PC-3 (cell line): ENCODE data around the gene TAL1. TPM values are rescaled to one million over a fixed set of nuclear protein-coding genes. Genes with fewer than 3 reads are reported as not detected.

Experiments used
- ATAC-seq: fragments of 200-7000 bp; cut with Tn5 transposase; 2 replicates; pipeline ENCODE4 v1.9.1; 2020; ENCODE audit warnings: mild to moderate bottlenecking, moderate library complexity
- BruUV-seq: library from RNA; stranded (reverse); fragments of 400-500 nt; replicated peaks from 2 replicates; lab custom pipeline; 2021; lab: Mats Ljungman, UMichigan
- CTCF ChIA-PET: fragments of 300-600 bp; sonication (Branson Sonifier 250); formaldehyde crosslinking; loops from one replicate; lab custom pipeline; 2022; ENCODE audit warnings: antibody characterized with exemption; lab: Charles Lee
- POLR2A ChIA-PET: fragments of 300-600 bp; sonication (Branson Sonifier 250); formaldehyde crosslinking; loops from one replicate; lab custom pipeline; 2022; ENCODE audit warnings: antibody characterized with exemption; ENCODE audit not compliant: unreplicated experiment; lab: Charles Lee
- DNase-seq: peaks from one replicate; pipeline ENCODE4 v3.0.0-alpha.2; 2015
- H2AFZ ChIP-seq: fragments of 300-600 bp; sonication (generic); 2 replicates; pipeline ENCODE4 v1.6.0; 2016; ENCODE audit warnings: antibody characterized with exemption, low read length
- H3F3A ChIP-seq: fragments of 300-600 bp; sonication (generic); one replicate; pipeline ENCODE4 v1.6.0; 2017; ENCODE audit warnings: antibody characterized with exemption, low read length, control low read depth, mild to moderate bottlenecking; ENCODE audit not compliant: unreplicated experiment
- H3K27ac ChIP-seq: fragments of 300-600 bp; sonication (generic); 2 replicates; pipeline ENCODE4 v1.5.1; 2016; ENCODE audit warnings: mild to moderate bottlenecking, low read length
- H3K27me3 ChIP-seq: fragments of 300-600 bp; sonication (generic); 2 replicates; pipeline ENCODE4 v1.6.1; 2016; ENCODE audit warnings: low read length, mixed read lengths
- H3K36me3 ChIP-seq: fragments of 300-600 bp; sonication (generic); 2 replicates; pipeline ENCODE4 v1.6.1; 2016; ENCODE audit warnings: low read depth, mixed run types, low read length, mixed read lengths
- H3K4me1 ChIP-seq: fragments of 300-600 bp; sonication (generic); 2 replicates; pipeline ENCODE4 v1.5.1; 2016; ENCODE audit warnings: low read length; ENCODE audit not compliant: insufficient read depth
- H3K4me2 ChIP-seq: fragments of 300-600 bp; sonication (generic); 2 replicates; pipeline ENCODE4 v1.6.0; 2016; ENCODE audit warnings: low read length
- H3K4me3 ChIP-seq: fragments of 300-600 bp; sonication (generic); 2 replicates; pipeline ENCODE4 v1.5.1; 2016; ENCODE audit warnings: mild to moderate bottlenecking, low read length, mixed read lengths
- H3K79me2 ChIP-seq: fragments of 300-600 bp; sonication (generic); 2 replicates; pipeline ENCODE4 v1.6.1; 2017; ENCODE audit warnings: low read length, mixed read lengths
- H3K9ac ChIP-seq: fragments of 300-600 bp; sonication (generic); 2 replicates; pipeline ENCODE4 v1.6.0; 2016; ENCODE audit warnings: mild to moderate bottlenecking, low read length
- H3K9me2 ChIP-seq: fragments of 300-600 bp; sonication (generic); replicated peaks from 2 replicates; pipeline ENCODE4 v1.6.1; 2016; ENCODE audit warnings: mixed run types, low read length, mixed read lengths
- H3K9me3 ChIP-seq: fragments of 300-600 bp; sonication (generic); 2 replicates; pipeline ENCODE4 v1.6.1; 2016; ENCODE audit warnings: low read length, mixed read lengths
- H4K20me1 ChIP-seq: fragments of 300-600 bp; sonication (generic); 2 replicates; pipeline ENCODE4 v1.6.1; 2016; ENCODE audit warnings: low read length, mixed read lengths
- EZH2 ChIP-seq: fragments of 300-600 bp; sonication (generic); IDR thresholded peaks from one replicate; pipeline ENCODE4 v1.6.1; 2017; ENCODE audit warnings: antibody characterized with exemption, mild to moderate bottlenecking, low read length; ENCODE audit not compliant: unreplicated experiment
- EZH2phosphoT487 ChIP-seq: fragments of 300-600 bp; sonication (generic); IDR thresholded peaks from 2 replicates; pipeline ENCODE4 v1.6.1; 2018; ENCODE audit warnings: mild to moderate bottlenecking, antibody characterized with exemption, low read length, borderline replicate concordance
- intact Hi-C: fragments of 100-400 bp; cut with micrococcal nuclease; formaldehyde crosslinking; loops from 2 replicates; pipeline ENCODE4 v1.9.0; 2023
- total RNA-seq: library from RNA; depleted of rRNA; stranded (reverse); fragments of >200 nt; gene quantifications from 2 replicates; pipeline ENCODE4 v1.2.3, GENCODE V29; 2014
- TF ChIP-seq, protein P1 (sequence below): fragments of 300-600 bp; sonication (generic); conservative IDR thresholded peaks from 2 replicates; pipeline ENCODE4 v1.5.1; 2017; ENCODE audit warnings: antibody characterized with exemption, low read depth, mild to moderate bottlenecking, low read length

TAL1 gene
- total RNA-seq, 1 experiment from 2014 or later, result not detected

DNA sequence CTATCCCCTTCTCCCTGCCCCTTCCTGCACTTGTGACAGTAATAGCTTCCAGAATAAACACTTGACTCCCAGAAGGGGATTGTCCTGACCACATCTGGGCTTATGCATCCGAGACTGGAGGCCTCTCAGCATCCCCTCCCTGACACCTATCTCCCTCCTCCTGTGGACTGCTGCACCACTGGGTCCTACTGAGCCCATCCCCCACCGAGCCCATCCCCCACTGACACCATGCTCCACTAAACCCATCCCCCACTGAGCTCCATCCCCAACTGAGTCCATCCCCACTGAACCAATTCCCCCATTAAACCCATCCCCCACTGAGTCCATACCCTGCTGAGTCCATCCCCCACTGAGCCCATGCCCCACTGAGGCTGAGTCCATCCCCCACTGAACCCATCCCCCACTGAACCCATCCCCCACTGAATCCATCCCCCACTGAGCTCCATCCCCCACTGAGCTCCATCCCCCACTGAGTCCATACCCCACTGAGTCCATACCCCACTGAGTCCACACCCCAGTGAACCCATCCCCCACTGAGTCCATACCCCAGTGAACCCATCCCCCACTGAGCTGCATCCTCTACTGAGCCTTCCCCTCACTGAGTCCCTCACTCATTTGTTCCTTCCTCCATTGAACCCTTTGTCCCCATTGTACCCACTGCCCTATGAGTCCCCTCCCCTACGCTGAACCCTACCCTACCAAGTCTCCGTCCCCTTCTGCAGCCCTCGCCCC lies 47.8 kb downstream of the TAL1 start:
- H3K4me3 ChIP-seq, result no peak overlapping the region
- H3K9me3 ChIP-seq, result no peaks in the 10 kb centered on the region
- no peak overlapping the region for H3K27ac ChIP-seq
- no peak overlapping the region for H3K4me2 ChIP-seq
- peaks cover 6% of the 10 kb centered on the region for H3K4me1 ChIP-seq
- no peaks in the 10 kb centered on the region for H3K27me3 ChIP-seq
- no peak overlapping the region for H2AFZ ChIP-seq
- no peak for ATAC-seq
- H3K36me3 ChIP-seq, result no peaks in the 10 kb centered on the region
- no peaks in the 10 kb centered on the region for H3F3A ChIP-seq
- ChIA-PET CTCF (interaction anchor here (0.6 kb wide), 1 partner anchor 164 kb away, joined by 3 read pairs; no protein-coding TSS in a partner anchor), POLR2A (no interaction called here)
- H3K79me2 ChIP-seq, result no peaks in the 10 kb centered on the region
- TF ChIP-seq, protein P1, sequence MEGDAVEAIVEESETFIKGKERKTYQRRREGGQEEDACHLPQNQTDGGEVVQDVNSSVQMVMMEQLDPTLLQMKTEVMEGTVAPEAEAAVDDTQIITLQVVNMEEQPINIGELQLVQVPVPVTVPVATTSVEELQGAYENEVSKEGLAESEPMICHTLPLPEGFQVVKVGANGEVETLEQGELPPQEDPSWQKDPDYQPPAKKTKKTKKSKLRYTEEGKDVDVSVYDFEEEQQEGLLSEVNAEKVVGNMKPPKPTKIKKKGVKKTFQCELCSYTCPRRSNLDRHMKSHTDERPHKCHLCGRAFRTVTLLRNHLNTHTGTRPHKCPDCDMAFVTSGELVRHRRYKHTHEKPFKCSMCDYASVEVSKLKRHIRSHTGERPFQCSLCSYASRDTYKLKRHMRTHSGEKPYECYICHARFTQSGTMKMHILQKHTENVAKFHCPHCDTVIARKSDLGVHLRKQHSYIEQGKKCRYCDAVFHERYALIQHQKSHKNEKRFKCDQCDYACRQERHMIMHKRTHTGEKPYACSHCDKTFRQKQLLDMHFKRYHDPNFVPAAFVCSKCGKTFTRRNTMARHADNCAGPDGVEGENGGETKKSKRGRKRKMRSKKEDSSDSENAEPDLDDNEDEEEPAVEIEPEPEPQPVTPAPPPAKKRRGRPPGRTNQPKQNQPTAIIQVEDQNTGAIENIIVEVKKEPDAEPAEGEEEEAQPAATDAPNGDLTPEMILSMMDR, result no peak
- TF ChIP-seq EZH2phosphoT487 (no peak), EZH2 (no peak)
- intact Hi-C loops, result no loop called here
- H3K9me2 ChIP-seq, result no peaks in the 10 kb centered on the region
- no peak for DNase-seq
- H4K20me1 ChIP-seq, result no peaks in the 10 kb centered on the region
- no TSS peak for BruUV-seq
- H3K9ac ChIP-seq, result no peak overlapping the region

DNA sequence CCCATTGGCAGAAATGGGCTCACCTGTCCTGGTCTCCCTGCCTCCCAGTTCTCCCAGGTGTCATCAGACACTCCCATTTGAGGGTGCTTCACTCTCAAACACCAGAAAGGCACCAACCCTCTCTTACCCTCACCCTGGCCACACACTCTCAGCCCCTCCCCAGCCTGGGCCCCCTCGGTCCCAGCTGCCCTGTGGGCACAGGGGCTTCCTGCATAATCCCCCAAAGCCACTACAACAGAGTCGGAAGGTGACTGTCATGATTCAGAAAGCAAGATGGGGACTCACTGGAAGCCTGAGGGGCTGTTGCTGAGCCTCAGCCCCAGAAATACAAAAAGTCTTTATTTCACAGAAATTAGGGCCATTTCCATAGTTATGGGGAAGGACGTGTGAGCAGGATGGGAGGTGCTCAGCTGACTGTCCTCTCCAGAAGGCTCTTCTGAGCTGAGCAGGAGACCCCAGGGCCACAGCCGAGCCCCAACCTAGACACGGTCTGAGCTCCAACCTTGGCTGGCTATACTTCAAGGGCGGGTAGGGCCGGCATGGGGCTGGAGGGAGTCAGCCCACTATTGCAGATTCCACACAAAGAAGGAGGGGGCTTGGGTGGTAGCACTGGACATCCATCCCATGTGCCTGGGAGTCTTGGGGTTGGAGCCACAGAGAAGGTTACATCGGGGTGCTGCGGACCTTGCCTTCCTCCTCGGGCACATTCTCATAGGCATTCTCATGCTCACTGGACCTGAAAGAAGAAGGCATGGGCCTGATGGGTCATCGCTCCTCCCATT lies 48.5 kb downstream of the TAL1 start:
- TF ChIP-seq, protein P1, result no peak
- no peak for TF ChIP-seq EZH2
- TF ChIP-seq EZH2phosphoT487, result no peak
- Histone ChIP-seq H3K4me3 (no peak overlapping the region), H3K27ac (no peak overlapping the region), H3K36me3 (no peaks in the 10 kb centered on the region), H3K4me1 (peaks cover 6% of the 10 kb centered on the region), H3K79me2 (no peaks in the 10 kb centered on the region), H3K9me2 (no peaks in the 10 kb centered on the region), H3K27me3 (no peaks in the 10 kb centered on the region), H3K4me2 (no peak overlapping the region), H4K20me1 (no peaks in the 10 kb centered on the region), H3K9me3 (no peaks in the 10 kb centered on the region), H3K9ac (no peak overlapping the region), H2AFZ (no peak overlapping the region), H3F3A (no peaks in the 10 kb centered on the region)
- ATAC-seq (no peak), DNase-seq (no peak)
- intact Hi-C loops, result no loop called here
- ChIA-PET POLR2A (no interaction called here), CTCF (no interaction called here)
- no TSS peak for BruUV-seq
